Hepatocyte (in vitro differentiated cells): ENCODE data around the gene CLCN1.

Experiments used
- CTCF ChIP-seq: fragments of 200-600 bp; sonication (generic); IDR thresholded peaks from 2 replicates; pipeline ENCODE4 v1.5.1; 2016; ENCODE audit warnings: antibody characterized with exemption, mild to moderate bottlenecking; ENCODE audit not compliant: poor library complexity
- EZH2 ChIP-seq: fragments of 200-600 bp; sonication (generic); IDR thresholded peaks from 2 replicates; pipeline ENCODE4 v1.6.1; 2016; ENCODE audit warnings: antibody characterized with exemption, mild to moderate bottlenecking, borderline replicate concordance
- EZH2phosphoT487 ChIP-seq: fragments of 200-600 bp; sonication (generic); IDR thresholded peaks from one replicate; pipeline ENCODE4 v1.6.1; 2018; ENCODE audit warnings: antibody characterized with exemption, mild to moderate bottlenecking, low read depth, moderate library complexity; ENCODE audit not compliant: unreplicated experiment, severe bottlenecking

GRCh38 chr7:143345428-143345900 lies 29.6 kb downstream of the CLCN1 start:
- no peak for TF ChIP-seq EZH2phosphoT487
- peak; percentile 61 for TF ChIP-seq CTCF
- no peak for TF ChIP-seq EZH2
